GM11168 (cell line): ENCODE measurements around the gene AARS2.

Source experiments
- in situ Hi-C: fragments of 300-500 bp; cut with MboI; formaldehyde crosslinking; loops from one replicate; pipeline ENCODE4 v1.12.0; 2022; ENCODE audit warnings: low sequenced_read_pairs; ENCODE audit not compliant: unreplicated experiment

The AARS2 gene

GRCh38 chr6:44284121-44284520 is 29.0 kb downstream of the AARS2 start:
- in situ Hi-C loops: no loop called here

- in situ Hi-C loops: no loop called here
These were observed 34.1 kb downstream of the AARS2 start for GRCh38 chr6:44278774-44279697.

GRCh38 chr6:44278315-44278714 is 34.8 kb downstream of the AARS2 start:
- in situ Hi-C loops: no loop called here

- in situ Hi-C loops: no loop called here
These were observed 35.4 kb downstream of the AARS2 start for GRCh38 chr6:44277763-44278162.

- in situ Hi-C loops: no loop called here
These were observed 36.2 kb downstream of the AARS2 start for GRCh38 chr6:44276667-44277640.

- in situ Hi-C loops: no loop called here
These were observed 37.1 kb downstream of the AARS2 start for GRCh38 chr6:44275749-44276648.

- in situ Hi-C loops: no loop called here
These were observed 37.8 kb downstream of the AARS2 start for GRCh38 chr6:44275271-44275748.

- in situ Hi-C loops: no loop called here
These were observed 39.5 kb downstream of the AARS2 start for GRCh38 chr6:44273617-44274016.

- in situ Hi-C loops: no loop called here
These were observed 40.1 kb downstream of the AARS2 start for GRCh38 chr6:44272999-44273566.

GRCh38 chr6:44272529-44272928 is 40.6 kb downstream of the AARS2 start:
- in situ Hi-C loops: no loop called here

GRCh38 chr6:44271914-44272313 is 41.2 kb downstream of the AARS2 start:
- in situ Hi-C loops: no loop called here

- in situ Hi-C loops: no loop called here
These were observed 41.8 kb downstream of the AARS2 start for GRCh38 chr6:44271406-44271723.

GRCh38 chr6:44270526-44271405 is 42.4 kb downstream of the AARS2 start:
- in situ Hi-C loops: no loop called here

- in situ Hi-C loops: no loop called here
These were observed 43.1 kb downstream of the AARS2 start, which contains the start of gene TMEM151B for GRCh38 chr6:44269921-44270525. Gene TMEM151B, plus strand, starts transcription at chr6:44270450. Its CDS starts 293 bp downstream, at chr6:44270743.

- in situ Hi-C loops: no loop called here
These were observed 43.8 kb downstream of the AARS2 start for GRCh38 chr6:44269178-44269920.

GRCh38 chr6:44268095-44268628 is 45.0 kb downstream of the AARS2 start:
- in situ Hi-C loops: no loop called here

- in situ Hi-C loops: no loop called here
These were observed 45.9 kb downstream of the AARS2 start for GRCh38 chr6:44267252-44267651.
